ENCODE data around the gene BARX1. TPM values are rescaled to one million over a fixed set of nuclear protein-coding genes. Genes with fewer than 3 reads are reported as not detected.
"Not testable (repeated sequence)": the region's sequence is repeated elsewhere in the genome, so short reads cannot be mapped to it uniquely, and the experiment has no call there.

BARX1 gene
- total RNA-seq, 4 donors from 2014 or later = 0.37 to 469 (median 84.4) TPM

- H3K9me3 ChIP-seq = peaks cover 0 to 13% (median 0%) of the 10 kb centered on the region in 3 donors
- no peak overlapping the region for H3K4me3 ChIP-seq
- no peaks in the 10 kb centered on the region for H3K36me3 ChIP-seq
- TF ChIP-seq CTCF (IDR thresholded peaks at IDR 0.05) (no peak), EP300 (IDR thresholded peaks at IDR 0.05) (no peak), POLR2A (IDR thresholded peaks at IDR 0.05) (no peak), POLR2AphosphoS5 (IDR thresholded peaks at IDR 0.05) (no peak)
- WGBS, 2 donors (ENCODE audit: low coverage in 1 of 2) = 80% methylated on average over 5 of the region's 7 CpGs; no CpG with 5 or more reads in 1 of the 2 donors
- H3K27me3 ChIP-seq = no peaks in the 10 kb centered on the region
- no peak for ATAC-seq
- peaks cover 0 to 5% (median 0%) of the 10 kb centered on the region in 3 donors for H3K4me1 ChIP-seq
- H3K27ac ChIP-seq = no peak overlapping the region
Observed at GRCh38 chr9:93975262-93975661, 20.1 kb upstream of the BARX1 start.

- 44 to 55% methylated on average over 2 to 3 of the region's 3 CpGs for WGBS, 2 donors (ENCODE audit: low coverage in 1 of 2)
- TF ChIP-seq POLR2A (IDR thresholded peaks at IDR 0.05) (no peak), POLR2AphosphoS5 (IDR thresholded peaks at IDR 0.05) (peak; percentile 86), EP300 (IDR thresholded peaks at IDR 0.05) (no peak), CTCF (IDR thresholded peaks at IDR 0.05) (no peak)
Observed at GRCh38 chr9:93974151-93974550, 19.0 kb upstream of the BARX1 start.

GRCh38 chr9:93972655-93973054 lies 17.5 kb upstream of the BARX1 start:
- ATAC-seq, H3K4me1 ChIP-seq, H3K36me3 ChIP-seq, H3K27ac ChIP-seq, H3K4me3 ChIP-seq, H3K27me3 ChIP-seq: not testable (repeated sequence)
- WGBS, 2 donors (ENCODE audit: low coverage in 1 of 2) = 82 to 100% methylated on average over 1 to 2 of the region's 3 CpGs
- peaks cover 0 to 13% (median 0%) of the 10 kb centered on the region in 3 donors for H3K9me3 ChIP-seq

More at GRCh38 chr9:93974151-93974550, 19.0 kb upstream of the BARX1 start:
- Histone ChIP-seq H3K36me3 (no peaks in the 10 kb centered on the region), H3K27ac (no peak overlapping the region), H3K4me3 (no peak overlapping the region), H3K4me1 (peaks cover 0 to 5% (median 0%) of the 10 kb centered on the region in 3 donors), H3K27me3 (no peaks in the 10 kb centered on the region), H3K9me3 (peaks cover 0 to 13% (median 0%) of the 10 kb centered on the region in 3 donors)
- ATAC-seq = no peak

- TF ChIP-seq POLR2A (IDR thresholded peaks at IDR 0.05) (no peak), EP300 (IDR thresholded peaks at IDR 0.05) (no peak)
- H3K4me1 ChIP-seq = no peaks in the 10 kb centered on the region
- peaks cover 6% of the 10 kb centered on the region for H3K27me3 ChIP-seq
- 90 to 95% methylated on average over 2 to 3 of the region's 3 CpGs for WGBS, 2 donors (ENCODE audit: low coverage in 1 of 2)
- ATAC-seq = no peak
- peaks cover 0 to 13% (median 0%) of the 10 kb centered on the region in 3 donors for H3K9me3 ChIP-seq
- no peak overlapping the region for H3K4me3 ChIP-seq
- no peaks in the 10 kb centered on the region for H3K36me3 ChIP-seq
- no peak overlapping the region for H3K27ac ChIP-seq
Observed at GRCh38 chr9:93969328-93969661, 14.1 kb upstream of the BARX1 start.

- no peak for ATAC-seq
- 60 to 77% methylated on average over 3 to 8 of the region's 25 CpGs for WGBS, 2 donors (ENCODE audit: low coverage in 1 of 2)
- Histone ChIP-seq H3K36me3 (no peaks in the 10 kb centered on the region), H3K9me3 (peaks cover 0 to 12% (median 0%) of the 10 kb centered on the region in 3 donors), H3K27me3 (peaks cover 6% of the 10 kb centered on the region), H3K4me1 (peaks cover 0 to under 1% (median 0%) of the 10 kb centered on the region in 3 donors), H3K27ac (no peak overlapping the region), H3K4me3 (no peak overlapping the region)
- no peak for TF ChIP-seq EP300 (IDR thresholded peaks at IDR 0.05)
- peak; percentile 62 for TF ChIP-seq POLR2AphosphoS5 (IDR thresholded peaks at IDR 0.05)
- TF ChIP-seq CTCF (IDR thresholded peaks at IDR 0.05) = no peak
- no peak for TF ChIP-seq POLR2A (IDR thresholded peaks at IDR 0.05)
Observed at GRCh38 chr9:93968451-93969327, 13.5 kb upstream of the BARX1 start.

Data from gastroesophageal sphincter (tissue), 4 donors.